HG03520 (cell line): ENCODE measurements around the gene MYO1B.

Experiments used
- ATAC-seq: cut with Tn5 transposase; IDR thresholded peaks from one replicate; pipeline ENCODE4 v1.9.1; 2021; ENCODE audit warnings: mild to moderate bottlenecking, moderate library complexity; ENCODE audit not compliant: unreplicated experiment

The MYO1B gene

GRCh38 chr2:191257934-191258333 lies 12.7 kb downstream of the MYO1B start:
- no peak for ATAC-seq

- no peak for ATAC-seq
Observed at GRCh38 chr2:191258996-191259395, 13.8 kb downstream of the MYO1B start.

GRCh38 chr2:191262436-191262835 lies 17.2 kb downstream of the MYO1B start:
- ATAC-seq = no peak

- no peak for ATAC-seq
Observed at GRCh38 chr2:191263050-191263449, 17.8 kb downstream of the MYO1B start.

- no peak for ATAC-seq
Observed at GRCh38 chr2:191264647-191265081, 19.5 kb downstream of the MYO1B start.

- ATAC-seq = no peak
Observed at GRCh38 chr2:191265311-191266170, 20.3 kb downstream of the MYO1B start.

- ATAC-seq = no peak
Observed at GRCh38 chr2:191266201-191266600, 21.0 kb downstream of the MYO1B start.

- no peak for ATAC-seq
Observed at GRCh38 chr2:191268596-191268995, 23.4 kb downstream of the MYO1B start.

GRCh38 chr2:191270306-191271161 lies 25.3 kb downstream of the MYO1B start:
- peak; percentile 62 for ATAC-seq

GRCh38 chr2:191272064-191272463 lies 26.9 kb downstream of the MYO1B start:
- no peak for ATAC-seq

- no peak for ATAC-seq
Observed at GRCh38 chr2:191274413-191274815, 29.2 kb downstream of the MYO1B start.

GRCh38 chr2:191276792-191277465 lies 31.7 kb downstream of the MYO1B start:
- ATAC-seq = no peak

GRCh38 chr2:191280290-191280689 lies 35.1 kb downstream of the MYO1B start:
- ATAC-seq = no peak

- no peak for ATAC-seq
Observed at GRCh38 chr2:191280834-191281756, 35.9 kb downstream of the MYO1B start.

- ATAC-seq = no peak
Observed at GRCh38 chr2:191285252-191285651, 40.0 kb downstream of the MYO1B start.

GRCh38 chr2:191287820-191288219 lies 42.6 kb downstream of the MYO1B start:
- no peak for ATAC-seq

GRCh38 chr2:191289049-191289448 lies 43.8 kb downstream of the MYO1B start:
- ATAC-seq = no peak

GRCh38 chr2:191291471-191291870 lies 46.3 kb downstream of the MYO1B start:
- ATAC-seq = no peak

- no peak for ATAC-seq
Observed at GRCh38 chr2:191292869-191293268, 47.7 kb downstream of the MYO1B start.

- ATAC-seq = no peak
Observed at GRCh38 chr2:191295088-191295487, 49.9 kb downstream of the MYO1B start.
